AG04449 (cell line): ENCODE data around the gene SREK1IP1.

Source experiments
- CTCF ChIA-PET: fragments of 350-600 bp; formaldehyde crosslinking; extraction: SDS; loops from one replicate; lab custom pipeline; 2021; ENCODE audit warnings: antibody characterized with exemption; lab: Yijun Ruan, JAX
- POLR2A ChIA-PET: fragments of 400-600, 350-600 bp; formaldehyde crosslinking; extraction: SDS; loops from one replicate; lab custom pipeline; 2020; ENCODE audit warnings: antibody characterized with exemption, inconsistent platforms; lab: Yijun Ruan, JAX
- DNase-seq: peaks from one replicate; pipeline ENCODE4 v3.0.0-alpha.2; 2010; ENCODE audit warnings: low read depth, low spot score
- H3K4me3 ChIP-seq: 2 replicates; pipeline ENCODE4 v1.5.1; 2011; ENCODE audit warnings: low read depth, mild to moderate bottlenecking, control low read depth, low read length
- TF ChIP-seq, protein P1 (sequence below): IDR thresholded peaks from one replicate; pipeline ENCODE4 v1.5.1; 2011; ENCODE audit warnings: mild to moderate bottlenecking, moderate library complexity, low read length, control low read depth, inconsistent platforms; ENCODE audit not compliant: insufficient read depth; ENCODE audit errors: missing control alignments

The SREK1IP1 gene

DNA sequence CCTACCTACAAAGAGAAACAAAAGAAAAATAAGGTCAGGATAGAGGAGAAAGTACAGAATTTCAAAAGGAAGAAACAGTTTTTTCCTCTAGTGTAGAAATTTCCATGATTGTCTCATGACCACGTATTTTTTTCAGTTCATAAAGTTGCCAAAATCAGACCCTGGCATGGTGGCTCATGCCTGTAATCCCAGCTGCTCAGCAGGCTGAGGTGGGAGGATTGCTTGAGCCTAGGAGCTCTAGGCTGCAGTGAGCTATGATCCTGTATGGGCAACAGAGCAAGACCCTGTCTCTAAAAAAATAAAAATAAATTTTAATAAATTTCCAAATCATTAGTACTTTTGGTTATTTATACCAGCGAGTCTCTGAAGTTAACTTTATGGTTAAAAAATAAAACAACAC is 38.0 kb upstream of the SREK1IP1 start:
- TF ChIP-seq, protein P1, sequence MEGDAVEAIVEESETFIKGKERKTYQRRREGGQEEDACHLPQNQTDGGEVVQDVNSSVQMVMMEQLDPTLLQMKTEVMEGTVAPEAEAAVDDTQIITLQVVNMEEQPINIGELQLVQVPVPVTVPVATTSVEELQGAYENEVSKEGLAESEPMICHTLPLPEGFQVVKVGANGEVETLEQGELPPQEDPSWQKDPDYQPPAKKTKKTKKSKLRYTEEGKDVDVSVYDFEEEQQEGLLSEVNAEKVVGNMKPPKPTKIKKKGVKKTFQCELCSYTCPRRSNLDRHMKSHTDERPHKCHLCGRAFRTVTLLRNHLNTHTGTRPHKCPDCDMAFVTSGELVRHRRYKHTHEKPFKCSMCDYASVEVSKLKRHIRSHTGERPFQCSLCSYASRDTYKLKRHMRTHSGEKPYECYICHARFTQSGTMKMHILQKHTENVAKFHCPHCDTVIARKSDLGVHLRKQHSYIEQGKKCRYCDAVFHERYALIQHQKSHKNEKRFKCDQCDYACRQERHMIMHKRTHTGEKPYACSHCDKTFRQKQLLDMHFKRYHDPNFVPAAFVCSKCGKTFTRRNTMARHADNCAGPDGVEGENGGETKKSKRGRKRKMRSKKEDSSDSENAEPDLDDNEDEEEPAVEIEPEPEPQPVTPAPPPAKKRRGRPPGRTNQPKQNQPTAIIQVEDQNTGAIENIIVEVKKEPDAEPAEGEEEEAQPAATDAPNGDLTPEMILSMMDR = no peak
- DNase-seq = no peak
- ChIA-PET POLR2A (no interaction called here), CTCF (interaction anchor here (1.1 to 10.9 kb wide), 4 partner anchors 23 to 782 kb away, joined by 3 to 140 read pairs (median 5); partner anchors contain the start of gene ADAMTS6)
- H3K4me3 ChIP-seq = no peak overlapping the region

DNA sequence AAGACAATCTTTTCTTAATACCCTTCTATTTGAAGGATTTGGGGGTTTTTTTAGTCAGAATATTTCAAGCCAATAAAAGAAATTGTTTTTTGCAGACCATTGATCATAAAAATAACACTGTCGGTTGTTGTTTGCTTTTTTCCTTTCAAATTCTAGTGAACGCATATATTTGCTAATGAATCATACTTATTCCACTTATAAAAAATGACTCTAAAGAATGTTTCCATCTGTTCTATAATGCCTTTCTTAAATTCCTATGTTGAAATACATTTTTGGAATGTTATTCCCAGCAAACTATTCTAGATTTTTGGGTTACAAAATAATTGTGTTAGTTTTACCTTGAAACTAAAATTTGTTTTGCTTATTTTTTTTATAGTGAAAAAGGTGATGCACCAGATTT is 32.4 kb upstream of the SREK1IP1 start:
- no peak for DNase-seq
- no peak overlapping the region for H3K4me3 ChIP-seq
- POLR2A ChIA-PET = no interaction called here
- CTCF ChIA-PET = interaction anchor here (2.4 kb wide), 1 partner anchor 682 kb away, joined by 9 read pairs; no protein-coding TSS in a partner anchor
- TF ChIP-seq, protein P1 = no peak

DNA sequence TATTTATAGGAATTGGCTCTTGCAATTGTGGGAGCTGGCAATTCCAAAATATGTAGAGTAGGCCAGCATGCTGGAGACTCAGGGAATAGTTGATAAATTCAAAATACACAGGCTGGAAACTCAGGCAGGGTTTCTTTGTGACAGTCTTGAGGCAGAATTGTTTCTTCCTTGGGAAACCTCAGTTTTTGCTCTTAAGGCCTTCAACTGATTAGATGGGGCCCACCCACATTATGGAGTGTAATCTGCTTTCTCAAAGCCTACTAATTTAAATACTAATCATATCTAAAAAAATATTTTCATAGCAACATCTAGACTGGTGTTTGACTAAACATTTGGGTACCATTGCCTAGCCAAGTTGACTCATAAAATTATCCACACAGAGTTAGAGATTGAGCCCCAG is 27.8 kb upstream of the SREK1IP1 start:
- TF ChIP-seq, protein P1 = no peak
- no peak for DNase-seq
- CTCF ChIA-PET = no interaction called here
- H3K4me3 ChIP-seq = no peak overlapping the region
- POLR2A ChIA-PET = no interaction called here

DNA sequence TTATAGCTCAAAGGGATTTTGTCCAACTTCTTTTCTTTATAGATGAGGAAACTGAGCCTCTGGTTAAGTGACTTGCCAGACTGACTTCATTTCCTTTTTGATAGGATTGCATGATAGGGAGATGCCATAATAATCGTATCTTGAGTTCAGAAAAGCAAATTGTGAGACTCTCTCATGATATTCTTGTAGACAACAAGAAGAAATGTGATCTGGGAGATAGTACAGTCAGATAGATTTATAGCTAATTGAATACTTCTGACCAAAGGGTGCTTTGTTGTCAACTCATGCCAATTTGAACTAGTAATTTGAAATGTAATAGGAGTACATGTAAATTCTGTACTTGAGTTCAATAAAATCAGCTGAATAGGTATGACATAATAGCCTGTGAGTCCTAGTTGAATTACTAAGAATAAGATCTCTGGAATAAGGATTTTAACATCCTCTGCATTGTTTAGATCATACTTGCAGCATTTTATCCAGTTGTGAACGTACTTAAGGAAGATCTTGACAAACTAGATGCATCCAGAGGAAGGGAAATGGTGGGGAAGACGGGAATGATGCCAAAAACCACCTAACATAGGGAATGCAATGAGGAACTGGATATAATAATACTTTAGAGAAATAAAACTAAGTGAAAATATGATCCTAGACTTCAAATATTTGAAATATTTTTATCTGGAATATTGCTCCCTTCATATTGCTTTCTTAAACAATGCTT is 25.7 kb upstream of the SREK1IP1 start:
- ChIA-PET POLR2A (no interaction called here), CTCF (interaction anchor here (3.6 kb wide), 1 partner anchor 11 kb away, joined by 27 read pairs; no protein-coding TSS in a partner anchor)
- no peak for DNase-seq
- H3K4me3 ChIP-seq = no peak overlapping the region
- TF ChIP-seq, protein P1 = no peak

DNA sequence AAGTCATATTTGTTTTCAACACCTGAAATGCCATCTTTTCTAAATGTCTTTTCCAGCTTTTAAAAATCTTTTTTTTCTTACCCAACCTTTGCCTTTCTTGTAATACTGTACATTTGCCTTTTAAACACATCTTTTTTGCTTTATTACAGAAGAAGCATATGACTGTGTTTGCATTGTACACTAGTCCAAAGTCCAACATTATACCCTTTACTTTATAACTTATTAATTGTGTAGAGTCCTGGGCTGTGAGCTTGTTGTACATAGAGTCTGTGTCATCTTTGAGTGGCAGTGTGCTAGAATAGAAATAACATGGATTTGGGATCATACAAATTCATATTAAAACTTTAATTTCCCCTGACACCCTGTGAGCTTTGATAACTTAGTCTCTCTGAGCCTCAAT is 24.0 kb upstream of the SREK1IP1 start:
- ChIA-PET POLR2A (no interaction called here), CTCF (interaction anchor here (1.8 to 3.6 kb wide), 2 partner anchors 9 to 19 kb away, joined by 6 to 27 read pairs; no protein-coding TSS in a partner anchor)
- TF ChIP-seq, protein P1 = no peak
- H3K4me3 ChIP-seq = no peak overlapping the region
- no peak for DNase-seq

DNA sequence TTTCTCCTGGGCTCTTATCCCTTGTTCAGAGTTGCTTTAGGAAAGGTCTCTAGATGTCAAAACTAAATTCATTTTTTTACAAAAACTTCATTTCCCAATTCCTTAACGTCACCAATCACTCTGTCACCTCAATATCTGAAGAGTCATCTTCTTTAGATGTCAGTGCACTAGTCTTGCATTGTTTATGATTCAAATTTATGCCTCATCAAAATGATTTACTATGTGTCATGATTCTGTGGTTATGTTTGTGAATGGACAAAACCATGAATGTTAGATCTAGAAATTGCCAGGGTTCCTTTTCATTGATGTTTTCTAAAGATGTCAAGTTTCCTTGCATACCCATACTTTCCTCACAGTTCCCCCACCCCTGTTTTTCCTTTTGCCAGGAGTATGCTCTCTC is 21.7 kb upstream of the SREK1IP1 start:
- no peak for DNase-seq
- ChIA-PET POLR2A (no interaction called here), CTCF (no interaction called here)
- H3K4me3 ChIP-seq = no peak overlapping the region
- TF ChIP-seq, protein P1 = no peak
